Dedifferentiated amniotic fluid mesenchymal stem cell (primary cell): ENCODE measurements around the gene HMG20B.

Experiments
- DNase-seq: peaks from one replicate; pipeline ENCODE4 v3.0.0-alpha.2; 2016; ENCODE audit errors: extremely low spot score

Gene HMG20B

GRCh38 chr19:3607303-3608078 is 34.7 kb downstream of the HMG20B start:
- DNase-seq = no peak

- DNase-seq = no peak
Measured at GRCh38 chr19:3608079-3608641, 35.4 kb downstream of the HMG20B start.

- no peak for DNase-seq
Measured at GRCh38 chr19:3608750-3609322, 36.1 kb downstream of the HMG20B start.

GRCh38 chr19:3609779-3610719 is 37.3 kb downstream of the HMG20B start:
- DNase-seq = no peak

GRCh38 chr19:3610745-3611717 is 38.3 kb downstream of the HMG20B start:
- no peak for DNase-seq

GRCh38 chr19:3611841-3612240 is 39.1 kb downstream of the HMG20B start:
- no peak for DNase-seq

- DNase-seq = no peak
Measured at GRCh38 chr19:3612330-3612729, 39.6 kb downstream of the HMG20B start.

- DNase-seq = no peak
Measured at GRCh38 chr19:3612901-3613741, 40.4 kb downstream of the HMG20B start.

- no peak for DNase-seq
Measured at GRCh38 chr19:3613818-3614661, 41.3 kb downstream of the HMG20B start.

- no peak for DNase-seq
Measured at GRCh38 chr19:3614858-3615505, 42.2 kb downstream of the HMG20B start.

- DNase-seq = no peak
Measured at GRCh38 chr19:3615524-3616135, 42.9 kb downstream of the HMG20B start.

- DNase-seq = no peak
Measured at GRCh38 chr19:3617463-3617862, 44.7 kb downstream of the HMG20B start.

- DNase-seq = no peak
Measured at GRCh38 chr19:3618144-3618810, 45.5 kb downstream of the HMG20B start.

- DNase-seq = no peak
Measured at GRCh38 chr19:3618811-3619630, 46.3 kb downstream of the HMG20B start.

GRCh38 chr19:3619631-3620012 is 46.9 kb downstream of the HMG20B start:
- no peak for DNase-seq

- no peak for DNase-seq
Measured at GRCh38 chr19:3620145-3620816, 47.5 kb downstream of the HMG20B start.
